WERI-Rb-1 (cell line): ENCODE results near the gene OBSCN.
A peak's percentile ranks its signal among the peaks of the same experiment; 100 is the strongest.

ENCODE experiments used
- DNase-seq: peaks from one replicate; pipeline ENCODE4 v3.0.0-alpha.2; 2020
- H3K27ac ChIP-seq: fragments of 250-450 bp; sonication (Bioruptor Pico); 2 replicates; pipeline ENCODE4 v1.5.1; 2020; ENCODE audit warnings: mild to moderate bottlenecking, moderate library complexity
- H3K27me3 ChIP-seq: fragments of 250-450 bp; sonication (Bioruptor Pico); 2 replicates; pipeline ENCODE4 v1.5.1; 2021; ENCODE audit warnings: mild to moderate bottlenecking, low read depth, moderate library complexity; ENCODE audit not compliant: insufficient read depth, severe bottlenecking
- H3K36me3 ChIP-seq: fragments of 250-450 bp; sonication (Bioruptor Pico); 2 replicates; pipeline ENCODE4 v1.5.1; 2020; ENCODE audit warnings: mild to moderate bottlenecking, moderate library complexity
- H3K4me3 ChIP-seq: 2 replicates; pipeline ENCODE4 v1.5.1; 2011; ENCODE audit warnings: low read depth, mild to moderate bottlenecking, control low read depth, low read length
- H3K9me3 ChIP-seq: fragments of 250-450 bp; sonication (Bioruptor Pico); 2 replicates; pipeline ENCODE4 v1.5.1; 2021; ENCODE audit warnings: mild to moderate bottlenecking, moderate library complexity; ENCODE audit not compliant: severe bottlenecking
- CTCF ChIP-seq: IDR thresholded peaks from 2 replicates; pipeline ENCODE4 v1.5.1; 2011; ENCODE audit warnings: low read depth, mild to moderate bottlenecking, control low read depth, inconsistent platforms, low read length

OBSCN gene

GRCh38 chr1:228256626-228257375 is 49.0 kb downstream of the OBSCN start:
- Histone ChIP-seq H3K27me3 (no peaks in the 10 kb centered on the region), H3K9me3 (no peaks in the 10 kb centered on the region), H3K4me3 (no peak overlapping the region), H3K36me3 (no peaks in the 10 kb centered on the region), H3K27ac (no peak overlapping the region)
- no peak for TF ChIP-seq CTCF
- no peak for DNase-seq

GRCh38 chr1:228258486-228258885 is 50.6 kb downstream of the OBSCN start:
- Histone ChIP-seq H3K27ac (no peak overlapping the region), H3K36me3 (no peaks in the 10 kb centered on the region), H3K27me3 (no peaks in the 10 kb centered on the region), H3K9me3 (no peaks in the 10 kb centered on the region), H3K4me3 (no peak overlapping the region)
- no peak for TF ChIP-seq CTCF
- DNase-seq: no peak

GRCh38 chr1:228259368-228259894 is 51.6 kb downstream of the OBSCN start:
- Histone ChIP-seq H3K27me3 (no peaks in the 10 kb centered on the region), H3K4me3 (no peak overlapping the region), H3K36me3 (no peaks in the 10 kb centered on the region), H3K9me3 (no peaks in the 10 kb centered on the region), H3K27ac (no peak overlapping the region)
- no peak for TF ChIP-seq CTCF
- DNase-seq: no peak

GRCh38 chr1:228259951-228260350 is 52.1 kb downstream of the OBSCN start:
- TF ChIP-seq CTCF: peak; percentile 48
- no peaks in the 10 kb centered on the region for H3K36me3 ChIP-seq
- H3K27ac ChIP-seq: no peak overlapping the region
- H3K9me3 ChIP-seq: no peaks in the 10 kb centered on the region
- H3K27me3 ChIP-seq: no peaks in the 10 kb centered on the region
- H3K4me3 ChIP-seq: no peak overlapping the region
- DNase-seq: no peak

DNA sequence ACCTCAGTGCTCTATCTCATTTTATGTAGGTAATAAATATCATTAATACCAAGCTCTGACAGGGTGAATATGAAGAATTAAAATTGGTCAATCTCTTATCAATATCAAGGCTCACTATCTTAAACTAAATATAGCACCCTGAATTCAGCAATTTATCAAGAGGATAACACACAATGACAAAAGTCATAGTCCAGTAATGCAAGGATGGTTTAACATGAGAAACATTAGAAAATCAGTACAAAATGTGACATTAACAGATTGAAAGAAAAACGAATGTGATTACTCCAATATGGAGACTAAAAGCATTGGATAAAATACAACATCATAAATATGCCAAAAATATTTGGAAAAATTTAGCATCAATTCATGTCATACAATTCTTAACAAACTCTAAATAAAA is 53.9 kb downstream of the OBSCN start:
- no peak for TF ChIP-seq CTCF
- H3K27me3 ChIP-seq: no peaks in the 10 kb centered on the region
- no peak overlapping the region for H3K27ac ChIP-seq
- no peaks in the 10 kb centered on the region for H3K9me3 ChIP-seq
- H3K36me3 ChIP-seq: no peaks in the 10 kb centered on the region
- H3K4me3 ChIP-seq: no peak overlapping the region
- DNase-seq: no peak

DNA sequence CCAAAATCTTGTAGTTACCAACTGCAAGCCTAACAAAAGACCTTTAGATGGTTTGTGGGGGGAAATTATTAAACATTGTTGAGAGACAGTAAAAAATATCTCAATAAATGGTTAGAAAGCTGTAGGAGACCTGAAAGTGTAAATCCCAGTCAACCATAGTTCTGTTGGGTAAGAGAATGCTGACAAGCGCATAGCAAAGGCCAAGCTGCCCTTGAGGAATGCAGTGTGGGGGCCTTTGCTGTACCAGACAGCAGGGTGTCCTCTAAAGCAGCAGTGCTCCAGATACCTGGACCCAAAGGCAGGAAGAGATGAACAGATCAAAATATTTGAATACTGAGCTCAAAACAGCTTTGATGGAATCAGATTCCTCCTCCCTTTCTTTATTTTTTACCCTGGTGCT is 54.6 kb downstream of the OBSCN start:
- Histone ChIP-seq H3K27ac (no peak overlapping the region), H3K36me3 (no peaks in the 10 kb centered on the region), H3K27me3 (no peaks in the 10 kb centered on the region), H3K9me3 (no peaks in the 10 kb centered on the region), H3K4me3 (no peak overlapping the region)
- no peak for DNase-seq
- no peak for TF ChIP-seq CTCF
